Suppressor macrophage (primary cell): Measurements from ENCODE around the gene SAMD8.
"Not testable (repeated sequence)": the region's sequence is repeated elsewhere in the genome, so short reads cannot be mapped to it uniquely, and the experiment has no call there.

Source experiments
- DNase-seq, 4 experiments: peaks; one replicate each; pipeline ENCODE4 v3.0.0-alpha.2; 2020 to 2022

The SAMD8 gene

GRCh38 chr10:75086278-75086934 is 25.1 kb upstream of the SAMD8 start:
- no peak for DNase-seq

DNA sequence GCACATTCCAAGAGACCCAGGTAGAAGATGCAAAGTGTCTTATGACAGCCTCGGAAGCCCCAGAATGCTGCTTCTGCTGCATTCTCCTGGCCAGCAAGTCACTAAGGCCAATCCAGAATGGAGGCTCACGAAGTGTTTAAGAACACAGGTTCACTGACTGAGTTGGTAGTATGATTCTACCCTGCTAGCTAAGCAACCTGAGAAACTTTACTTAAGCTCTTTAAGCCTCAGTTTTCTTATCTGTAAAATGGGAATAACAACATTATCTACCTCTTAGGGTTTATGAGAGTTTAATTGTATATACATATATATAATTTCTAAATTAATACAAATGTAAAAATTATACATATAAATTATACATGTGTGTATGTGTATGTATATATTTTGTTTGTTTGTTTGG is 22.8 kb upstream of the SAMD8 start:
- DNase-seq, result no peak

DNA sequence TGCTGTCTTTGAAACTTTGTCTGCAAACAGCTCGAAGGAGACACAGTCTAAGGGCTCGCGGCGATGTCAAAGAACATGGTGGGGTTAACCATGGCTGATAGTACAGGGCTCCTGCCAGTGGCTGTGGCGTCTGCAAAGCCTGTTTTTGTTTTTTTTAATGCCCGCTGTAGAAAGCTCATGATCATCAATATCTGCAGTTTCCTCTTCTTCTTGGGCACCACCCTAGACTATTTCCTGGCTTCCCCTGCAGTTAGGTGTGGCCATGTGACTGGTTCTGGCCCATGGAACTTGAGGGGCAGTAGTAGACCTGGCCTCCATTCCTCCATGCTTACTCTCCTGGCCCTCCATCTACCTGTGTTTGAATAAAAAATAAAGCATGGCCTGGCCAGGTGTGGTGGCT is 21.8 kb upstream of the SAMD8 start:
- no peak for DNase-seq

- DNase-seq, result no peak
These were observed 20.3 kb upstream of the SAMD8 start for GRCh38 chr10:75091146-75091545.

DNA sequence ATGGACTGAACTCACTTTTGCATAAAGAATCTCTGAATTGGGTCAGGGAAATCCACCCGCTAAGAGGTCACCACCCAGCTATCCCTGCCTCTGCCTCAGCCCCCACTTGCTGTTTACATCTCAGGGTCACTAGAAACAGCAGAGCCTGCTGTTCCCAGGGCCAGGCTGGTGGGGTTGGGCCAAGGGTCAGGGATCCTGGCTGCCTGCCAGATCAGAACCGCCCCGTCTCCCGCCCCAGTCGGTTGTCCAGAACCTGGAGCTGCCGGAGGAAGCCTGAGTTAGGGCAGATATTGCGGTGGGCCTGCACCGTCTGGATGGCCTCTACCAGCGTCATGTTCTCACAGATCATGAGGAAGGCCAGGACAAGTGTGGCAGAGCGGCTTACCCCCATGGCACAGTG is 17.0 kb upstream of the SAMD8 start:
- no peak for DNase-seq

DNA sequence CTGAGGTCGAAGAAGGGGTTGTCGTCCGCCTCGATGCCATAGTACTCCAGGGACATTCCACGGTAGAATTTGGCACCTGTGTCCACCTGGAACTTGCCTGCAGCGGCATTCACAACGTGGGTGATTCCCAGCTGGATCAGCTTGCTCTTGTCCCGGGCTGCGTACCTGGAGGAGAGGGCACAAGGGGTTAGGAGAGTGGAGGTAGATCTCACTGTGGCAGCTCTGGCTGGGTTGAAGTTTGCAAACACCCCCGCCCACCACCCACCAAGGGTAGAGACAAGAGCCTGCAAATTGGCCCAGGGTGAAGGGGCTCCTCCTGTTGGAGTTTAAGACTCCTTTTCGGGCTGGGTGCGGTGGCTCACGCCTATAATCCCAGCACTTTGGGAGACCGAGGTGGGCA is 15.8 kb upstream of the SAMD8 start:
- no peak for DNase-seq

DNA sequence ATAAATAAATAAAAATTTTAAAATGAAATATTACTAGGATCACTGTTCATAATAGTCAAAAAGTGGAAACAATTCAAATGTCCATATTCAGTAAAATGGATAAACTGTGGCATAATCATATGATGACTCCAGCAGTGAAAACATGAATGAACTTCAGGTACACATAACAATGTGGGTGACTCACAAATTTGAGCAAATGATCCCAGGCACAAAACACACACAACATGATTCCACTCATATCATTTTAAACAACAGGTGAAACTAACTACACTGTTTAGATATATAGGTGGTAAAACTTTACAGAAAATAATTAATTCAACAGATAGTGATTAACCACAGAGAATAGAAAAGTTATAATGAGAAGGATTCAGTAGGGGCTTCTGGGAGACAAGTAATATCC is 14.7 kb upstream of the SAMD8 start:
- no peak for DNase-seq

- peak in 3 of 4 experiments; percentile 31 to 38 (median 36) for DNase-seq
These were observed 13.7 kb upstream of the SAMD8 start for GRCh38 chr10:75097666-75098285.

GRCh38 chr10:75098902-75099673 is 12.4 kb upstream of the SAMD8 start:
- DNase-seq, result no peak

- DNase-seq, result peak; percentile 79 to 91 (median 87)
These were observed 11.3 kb upstream of the SAMD8 start for GRCh38 chr10:75099952-75100763.

- DNase-seq, result no peak
These were observed 10.6 kb upstream of the SAMD8 start for GRCh38 chr10:75100764-75101291.

GRCh38 chr10:75101416-75102251 is 9.8 kb upstream of the SAMD8 start:
- no peak for DNase-seq

DNA sequence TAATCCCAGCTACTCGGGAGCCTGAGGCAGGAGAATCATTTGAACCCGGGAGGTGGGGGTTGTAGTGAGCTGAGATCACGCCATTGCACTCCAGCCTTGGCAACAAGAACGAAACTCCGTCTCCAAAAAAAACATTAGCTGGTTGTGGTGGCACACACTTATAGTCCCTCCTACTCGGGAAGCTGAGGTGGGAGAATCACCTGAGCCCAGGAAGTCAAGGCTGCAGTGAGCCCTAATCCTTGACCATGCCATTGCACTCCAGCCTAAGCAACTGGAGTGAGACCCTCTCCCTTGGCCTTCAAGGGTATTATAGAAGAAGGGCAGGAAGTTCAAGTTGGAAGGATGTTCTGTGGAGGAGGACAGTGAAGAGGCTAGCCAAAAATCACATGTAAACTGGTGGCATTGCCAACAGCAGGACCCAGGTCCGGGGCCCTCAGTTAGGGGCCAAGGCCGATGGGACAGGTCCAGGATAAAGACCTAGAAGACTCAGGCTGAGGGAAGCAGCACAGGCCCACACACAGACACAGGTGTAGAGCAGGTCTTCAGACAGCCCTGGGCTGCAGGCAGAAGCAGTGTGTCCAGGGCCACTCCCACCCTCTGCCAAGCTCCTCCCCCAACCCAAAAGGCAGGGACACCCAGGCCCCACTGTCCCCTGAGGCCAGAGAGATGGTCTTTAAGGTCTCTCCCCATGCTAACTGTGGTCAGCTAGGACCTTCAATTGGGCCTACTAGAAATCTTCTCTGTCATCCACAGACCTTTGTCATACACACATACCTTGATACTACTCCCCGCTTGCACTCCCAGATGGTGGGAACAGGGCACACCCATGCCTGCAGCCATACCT is 8.4 kb upstream of the SAMD8 start:
- no peak for DNase-seq

DNA sequence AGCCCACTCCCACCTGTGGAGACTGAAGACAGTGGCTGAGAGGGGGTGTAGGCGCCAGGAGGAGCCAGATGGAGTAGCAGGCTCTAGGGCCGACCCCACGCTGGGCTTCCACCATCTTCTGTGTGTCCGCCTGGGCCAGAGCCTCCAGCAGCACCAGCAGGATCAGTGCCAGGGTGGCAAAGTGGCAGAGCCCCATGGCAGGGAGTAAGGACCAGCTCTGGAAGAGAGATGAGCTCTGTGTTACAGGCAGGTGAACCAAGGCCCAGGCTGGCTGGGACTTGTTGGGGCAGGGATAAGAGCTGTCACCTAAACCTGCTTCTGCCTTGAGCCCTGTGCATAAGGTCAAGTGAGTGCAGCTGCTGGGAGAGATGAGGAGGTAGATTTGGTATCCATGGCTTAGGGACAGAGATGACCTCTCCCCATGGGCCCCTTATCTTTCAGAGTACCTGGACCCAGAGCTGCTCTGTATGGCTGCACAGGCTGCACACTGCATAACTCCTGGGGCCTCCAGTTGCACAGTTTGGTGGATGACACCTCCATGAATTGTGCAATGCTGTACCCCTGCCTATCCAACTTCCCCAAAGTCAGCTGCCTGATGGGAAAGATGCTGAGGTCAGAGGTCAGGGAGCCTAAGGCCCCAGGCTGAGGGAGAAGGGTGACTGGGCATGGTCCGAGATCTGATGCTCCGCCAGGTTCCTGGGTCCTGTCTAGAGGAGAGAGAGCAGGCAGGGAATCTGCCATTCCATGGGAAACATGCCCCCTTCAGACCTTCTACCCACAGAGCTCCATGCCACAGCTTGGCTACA is 7.4 kb upstream of the SAMD8 start:
- DNase-seq, result peak; percentile 43 to 70 (median 62)

DNA sequence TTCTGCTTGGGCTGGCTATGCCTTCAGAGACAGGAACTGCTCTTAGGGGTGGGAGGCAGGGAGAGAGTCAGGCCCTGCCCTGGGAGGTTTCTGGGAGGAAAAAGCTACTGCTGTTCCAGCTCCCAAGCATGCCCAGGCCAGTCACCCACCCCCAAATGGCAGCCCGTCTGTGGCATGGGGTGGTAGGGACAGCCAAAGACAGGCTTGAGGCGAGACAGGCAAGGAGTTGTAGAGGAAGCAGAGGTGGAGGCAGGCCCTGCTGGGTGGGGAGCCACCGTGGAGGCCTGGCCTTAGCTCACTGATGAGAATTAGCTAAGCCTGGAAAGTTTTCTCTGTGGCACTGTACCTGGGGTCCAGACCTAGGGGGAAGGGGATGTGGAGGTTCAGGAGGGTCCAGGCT is 6.6 kb upstream of the SAMD8 start:
- DNase-seq, result peak in 2 of 4 experiments; percentile 19 to 28

- no peak for DNase-seq
These were observed 5.8 kb upstream of the SAMD8 start for GRCh38 chr10:75105576-75106197.

DNA sequence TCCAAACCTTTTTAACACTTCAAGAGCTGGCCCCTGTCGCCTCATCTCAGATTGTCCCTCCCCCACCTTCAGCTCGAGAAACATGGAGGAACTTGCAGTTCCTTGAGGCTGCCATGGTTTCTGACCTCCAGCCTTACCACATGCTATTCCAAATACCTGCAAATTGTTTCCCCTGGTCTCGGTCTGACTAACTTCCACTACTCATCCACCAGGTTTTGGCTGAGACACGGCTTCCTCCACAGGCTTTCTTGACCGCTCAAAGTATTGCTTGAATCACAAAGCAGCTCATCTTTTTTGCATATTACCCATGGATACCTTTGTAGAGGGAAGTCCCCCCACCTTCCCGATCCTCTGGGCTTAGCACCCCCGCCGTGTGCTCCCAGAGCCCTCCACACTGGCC is 5.2 kb upstream of the SAMD8 start:
- DNase-seq, result no peak

- not testable (repeated sequence) for DNase-seq
These were observed 4.6 kb upstream of the SAMD8 start for GRCh38 chr10:75106891-75107290.
